GM18499 (cell line): ENCODE measurements around the gene CPS1.

Experiments used
- ATAC-seq: cut with Tn5 transposase; IDR thresholded peaks from one replicate; pipeline ENCODE4 v1.9.1; 2021; ENCODE audit warnings: moderate number of reproducible peaks; ENCODE audit not compliant: insufficient read depth, unreplicated experiment

Gene CPS1

DNA sequence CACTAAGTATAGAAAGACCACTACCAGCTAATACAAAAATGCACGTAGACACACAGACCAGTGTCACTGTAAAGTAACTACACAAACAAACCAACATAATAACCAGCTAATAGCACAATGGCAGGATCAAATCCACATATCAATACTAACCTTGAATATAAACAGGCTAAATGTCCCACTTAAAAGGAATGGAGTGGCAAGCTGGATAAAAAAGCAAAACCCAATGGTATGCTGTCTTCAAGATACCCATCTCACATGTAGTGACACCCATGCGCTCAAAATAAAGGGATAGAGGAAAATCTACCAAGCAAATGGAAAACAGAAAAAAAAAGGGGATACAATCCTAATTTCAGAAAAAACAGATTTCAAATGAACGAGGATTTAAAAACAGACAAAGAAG is 41.8 kb downstream of the CPS1 start:
- no peak for ATAC-seq

DNA sequence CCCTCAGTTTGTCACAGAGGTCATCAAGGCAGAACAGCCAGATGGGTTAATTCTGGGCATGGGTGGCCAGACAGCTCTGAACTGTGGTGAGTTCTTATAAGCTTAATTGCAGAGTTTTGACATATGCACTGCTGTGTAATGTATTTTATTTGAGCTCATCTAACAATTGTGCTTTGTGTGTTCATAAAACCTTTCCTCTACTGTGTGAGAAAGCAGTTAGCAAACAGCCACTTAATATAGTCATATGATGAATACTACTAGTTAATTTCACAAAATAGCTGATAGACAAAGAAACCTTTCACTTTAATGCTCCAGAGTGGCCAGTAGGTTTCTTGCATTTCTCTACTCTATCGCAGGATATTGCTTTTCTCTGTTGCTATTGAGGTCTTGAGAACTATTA is 43.1 kb downstream of the CPS1 start:
- no peak for ATAC-seq

DNA sequence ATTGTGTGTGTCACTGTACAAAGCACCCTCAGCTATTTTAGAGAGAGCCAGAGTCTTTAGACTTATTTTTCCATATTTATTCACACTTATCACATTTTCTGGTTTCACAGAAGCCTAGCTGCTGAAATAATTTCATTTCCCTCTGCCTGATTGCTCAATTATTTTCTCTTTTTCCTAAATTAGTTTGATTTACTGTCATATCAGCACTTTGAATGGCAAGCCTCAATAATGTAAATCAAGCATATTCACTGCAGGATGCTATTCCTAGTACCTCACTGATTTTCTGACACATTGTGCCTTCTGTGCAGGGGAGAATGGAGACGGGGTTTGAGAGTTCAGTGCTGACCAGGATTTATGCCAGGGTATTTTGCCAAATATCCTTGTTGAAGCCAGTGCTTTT is 48.3 kb downstream of the CPS1 start:
- ATAC-seq, result no peak

DNA sequence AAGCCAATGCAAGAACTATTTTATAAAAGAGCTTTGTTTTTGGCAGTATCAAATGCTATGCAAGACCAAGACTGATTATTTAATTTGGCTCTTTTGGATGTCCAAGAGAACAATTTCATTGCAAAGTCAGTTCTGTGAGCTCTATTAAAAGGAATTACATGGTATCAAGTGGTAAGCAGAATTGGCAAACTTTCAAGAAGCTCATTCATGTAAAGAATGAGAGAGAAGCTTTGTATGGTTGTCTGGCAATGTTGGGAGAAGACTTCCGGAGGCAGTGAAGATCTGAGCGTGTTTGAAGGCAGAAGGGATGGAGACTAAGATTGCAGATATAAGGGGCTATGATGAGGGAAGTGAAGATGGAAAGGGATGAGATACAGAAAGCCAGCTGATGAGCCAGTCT is 49.6 kb downstream of the CPS1 start:
- no peak for ATAC-seq

GRCh38 chr2:210611466-210611865 is 55.1 kb downstream of the CPS1 start:
- ATAC-seq, result peak; percentile 77

DNA sequence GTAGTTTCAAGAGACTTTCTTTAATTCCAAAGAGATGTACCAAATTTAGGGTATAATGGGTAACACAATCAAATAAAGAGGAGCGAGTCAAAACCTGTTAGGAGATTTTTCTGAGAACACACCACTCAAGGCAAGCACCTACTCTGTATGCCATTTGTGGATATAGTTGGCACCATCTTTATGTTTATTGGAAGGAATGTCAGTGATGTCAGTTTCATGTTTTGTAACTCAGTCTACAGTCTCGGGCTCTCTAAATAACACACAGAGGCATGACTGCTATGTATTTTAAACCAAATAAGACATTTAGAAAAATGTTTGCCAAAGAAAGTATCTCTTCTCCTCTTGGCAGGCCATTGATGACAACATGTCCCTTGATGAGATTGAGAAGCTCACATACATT is 59.7 kb downstream of the CPS1 start:
- ATAC-seq, result no peak

DNA sequence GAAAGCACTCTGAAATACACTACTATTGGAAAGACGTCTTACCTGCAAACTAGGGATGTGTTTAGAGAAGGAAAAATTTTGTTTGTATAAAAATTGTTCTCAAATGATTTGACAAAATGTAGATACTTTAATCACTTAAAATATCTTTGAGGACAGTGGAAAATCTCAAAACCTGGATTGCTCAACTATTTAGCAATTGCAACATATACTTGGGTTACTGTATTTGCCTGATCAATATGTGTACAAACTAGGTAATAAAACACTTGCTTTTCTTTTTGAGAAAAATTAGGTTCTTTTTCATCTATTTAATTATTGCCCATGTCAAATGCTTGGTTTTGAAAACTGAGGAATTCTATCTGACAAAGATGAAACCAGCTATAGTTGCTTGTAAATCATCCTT is 60.9 kb downstream of the CPS1 start:
- no peak for ATAC-seq

DNA sequence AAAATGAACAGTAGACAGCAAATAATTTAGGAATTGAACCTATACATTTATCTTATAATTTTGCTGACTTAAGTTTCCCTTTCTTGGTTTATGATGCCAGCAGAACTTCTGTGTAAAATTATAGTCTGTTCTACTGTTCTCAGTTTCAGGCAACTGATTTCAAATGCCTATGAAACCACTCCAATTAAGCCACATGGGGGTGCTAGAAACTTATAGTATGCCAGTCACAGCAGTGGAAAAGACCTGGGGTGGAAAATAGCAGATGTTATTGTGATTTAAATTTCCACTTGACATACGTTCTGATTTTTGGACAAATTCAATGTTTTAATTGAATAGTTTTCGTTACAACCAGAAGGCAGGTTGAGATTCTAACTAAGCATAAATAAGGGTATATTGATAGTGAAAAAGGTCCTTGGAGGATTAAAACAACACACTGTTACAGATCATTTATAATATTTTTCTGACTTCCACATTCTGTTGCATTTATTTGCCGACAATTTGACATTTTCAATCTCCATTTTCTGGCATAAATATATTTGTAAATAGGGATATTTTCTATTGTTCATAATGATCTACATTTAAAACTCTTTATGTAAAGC is 61.4 kb downstream of the CPS1 start:
- ATAC-seq, result peak; percentile 66

- no peak for ATAC-seq
Measured at GRCh38 chr2:210620456-210620855, 64.1 kb downstream of the CPS1 start.

- ATAC-seq, result no peak
Measured at GRCh38 chr2:210623506-210623905, 67.1 kb downstream of the CPS1 start.

DNA sequence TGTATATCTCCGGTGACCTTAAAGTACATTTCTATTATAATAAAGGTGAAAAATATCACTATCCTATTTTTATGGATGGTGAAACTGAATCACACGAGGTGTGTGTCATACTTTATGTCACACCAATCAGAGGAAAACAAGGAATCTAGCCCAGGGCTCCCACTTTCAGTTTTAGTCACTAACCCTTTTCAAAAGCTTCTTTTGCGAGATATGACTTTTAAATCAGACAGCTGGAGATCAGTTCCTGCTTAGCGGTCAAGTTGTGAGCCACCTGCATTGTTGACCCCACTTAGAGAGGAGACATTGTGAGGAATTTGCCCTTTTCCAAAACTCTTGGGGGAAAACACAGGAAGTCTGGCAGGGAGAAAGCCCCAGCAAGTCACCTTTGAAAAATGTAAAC is 70.5 kb downstream of the CPS1 start:
- ATAC-seq, result no peak

GRCh38 chr2:210630873-210631560 is 74.6 kb downstream of the CPS1 start:
- no peak for ATAC-seq

- no peak for ATAC-seq
Measured at GRCh38 chr2:210633699-210634098, 77.3 kb downstream of the CPS1 start.

DNA sequence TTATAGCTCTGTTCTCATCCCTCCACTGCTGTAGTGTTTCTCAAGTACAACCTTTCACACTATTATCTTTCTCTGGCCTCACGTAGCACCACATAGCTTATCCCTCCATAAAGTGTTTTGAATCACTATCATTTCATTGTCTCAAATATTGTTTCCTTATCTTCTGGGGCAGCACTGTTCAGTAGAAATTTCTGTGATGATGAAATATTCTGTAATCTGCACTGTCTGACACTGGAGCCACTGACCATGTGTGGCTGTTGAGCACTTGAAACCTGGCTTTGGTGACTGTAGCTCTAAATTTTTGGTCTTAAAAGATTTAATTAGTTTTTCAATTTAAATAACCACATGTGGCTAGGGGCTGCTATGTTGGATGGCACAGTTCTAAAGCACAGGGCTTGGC is 78.9 kb downstream of the CPS1 start:
- no peak for ATAC-seq

- no peak for ATAC-seq
Measured at GRCh38 chr2:210642333-210642732, 85.9 kb downstream of the CPS1 start.

- ATAC-seq, result no peak
Measured at GRCh38 chr2:210647151-210647550, 90.8 kb downstream of the CPS1 start.

GRCh38 chr2:210654091-210654490 is 97.7 kb downstream of the CPS1 start:
- no peak for ATAC-seq

DNA sequence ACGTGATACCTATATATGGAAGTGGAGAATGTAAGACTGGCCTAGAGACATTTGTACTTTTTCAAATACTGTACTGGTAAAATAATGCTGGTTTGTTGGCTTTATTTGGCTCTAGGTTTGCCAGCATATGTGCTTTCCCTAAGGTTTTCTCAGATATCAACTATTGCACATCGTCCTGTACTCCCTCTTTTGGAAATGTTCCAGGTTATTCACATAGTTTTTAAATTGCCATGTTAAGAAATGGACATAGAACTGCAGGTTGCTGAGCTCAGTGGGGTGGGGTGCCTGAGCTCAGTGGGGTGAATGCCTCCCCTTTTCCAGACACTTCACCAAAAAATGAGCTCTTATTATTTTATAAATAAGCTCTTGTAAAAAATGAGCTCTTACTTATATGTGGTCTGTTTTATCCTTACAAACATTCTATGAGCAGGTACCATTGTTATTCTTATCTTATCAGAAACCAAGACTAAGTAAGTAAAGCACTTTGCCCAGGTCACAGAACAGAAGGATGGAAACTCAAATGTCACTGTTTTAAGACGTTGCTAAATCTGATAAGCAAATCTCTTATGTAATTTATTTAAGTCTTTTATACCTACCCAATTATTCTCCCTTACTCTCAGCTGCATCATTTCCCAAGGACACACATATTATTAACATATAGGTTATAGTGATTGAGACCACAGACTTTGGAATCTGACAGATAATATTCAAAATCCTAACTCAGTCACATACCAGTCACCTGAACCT is 99.0 kb downstream of the CPS1 start:
- ATAC-seq, result no peak

GRCh38 chr2:210657874-210658273 is 101.5 kb downstream of the CPS1 start:
- ATAC-seq, result no peak

- ATAC-seq, result no peak
Measured at GRCh38 chr2:210660751-210661150, 104.4 kb downstream of the CPS1 start.

DNA sequence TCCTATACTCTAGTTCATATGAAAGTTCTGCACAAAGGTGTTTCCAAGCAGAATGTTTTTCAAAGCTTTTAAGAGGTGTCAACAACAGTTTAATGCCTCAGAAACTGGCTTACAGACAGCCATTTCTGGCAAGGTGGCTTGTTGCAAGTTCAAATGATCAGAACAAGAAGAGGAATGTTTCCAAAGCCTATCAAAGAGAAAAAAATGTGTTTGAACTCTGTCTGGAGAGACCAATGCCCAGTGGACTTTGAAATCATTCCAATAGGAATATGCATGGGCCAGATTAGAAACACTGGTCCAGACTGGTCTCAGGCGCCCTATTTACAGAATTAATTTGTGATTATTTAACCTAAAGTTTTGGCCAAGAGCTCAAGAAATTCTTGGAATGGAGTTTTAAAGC is 106.2 kb downstream of the CPS1 start:
- ATAC-seq, result no peak

- ATAC-seq, result no peak
Measured at GRCh38 chr2:210663631-210664089, 107.3 kb downstream of the CPS1 start.
